Peyer's patch (tissue), 4 donors: Measurements from ENCODE around the gene STK39.

Source experiments
- CTCF ChIP-seq, 6 experiments: fragments of 450-650 bp in 4 of 6; fragments of 200-600 bp in 2 of 6; sonication (generic) in 1 of 6; IDR thresholded peaks; one replicate each; pipeline ENCODE4 v1.5.1; 2017 to 2019; ENCODE audit warnings: antibody characterized with exemption in 6 of 6, mild to moderate bottlenecking in 3 of 6, moderate library complexity in 1 of 6
- POLR2A ChIP-seq, 2 donors: fragments of 450-650 bp; IDR thresholded peaks; one replicate each; pipeline ENCODE4 v1.5.1; 2017; ENCODE audit warnings: antibody characterized with exemption in 2 of 2, mild to moderate bottlenecking in 2 of 2, moderate library complexity in 2 of 2

- TF ChIP-seq POLR2A (IDR thresholded peaks at IDR 0.05) (no peak), CTCF (IDR thresholded peaks at IDR 0.05) (no peak)
Observed at GRCh38 chr2:168049609-168050008, 197.8 kb downstream of the STK39 start.
